Non-pigmented ciliary epithelial cell (primary cell): Measurements from ENCODE around the gene MSH5.
A peak's percentile ranks its signal among the peaks of the same experiment; 100 is the strongest.
"Not testable (repeated sequence)": the region's sequence is repeated elsewhere in the genome, so short reads cannot be mapped to it uniquely, and the experiment has no call there.

Experiments
- DNase-seq: peaks from one replicate; pipeline ENCODE4 v3.0.0-alpha.2; 2010; ENCODE audit warnings: low read depth

MSH5 gene

GRCh38 chr6:31739639-31740396, at the start of gene MSH5:
Gene MSH5 (plus strand): TSS chr6:31740005. CDS start chr6:31740467, 462 bp downstream.
- DNase-seq, result peak; percentile 97

GRCh38 chr6:31690231-31691077, 49.4 kb upstream of the MSH5 start:
- no peak for DNase-seq

- DNase-seq, result no peak
Measured at GRCh38 chr6:31691078-31691463, 48.7 kb upstream of the MSH5 start.

- DNase-seq, result no peak
Measured at GRCh38 chr6:31691564-31692108, 48.2 kb upstream of the MSH5 start.

DNA sequence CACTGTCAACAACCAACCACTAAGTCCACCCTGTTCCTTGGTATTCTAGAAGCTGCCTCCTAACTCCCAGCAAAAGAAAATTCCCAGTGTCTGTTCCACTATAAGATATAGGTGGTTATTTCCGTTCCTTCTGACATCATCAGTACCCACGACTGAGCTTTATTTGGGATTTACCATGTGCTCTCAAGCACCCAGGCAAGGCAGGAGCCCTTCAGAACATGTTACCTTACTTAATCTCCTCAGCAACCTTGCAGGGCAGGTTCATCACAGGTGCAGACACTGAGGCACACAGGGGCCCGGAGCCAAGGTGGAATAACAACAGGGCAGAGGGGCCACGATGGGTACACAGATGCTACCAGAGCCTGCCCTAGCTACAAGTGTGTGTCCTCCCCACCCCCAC, 47.5 kb upstream of the MSH5 start:
- DNase-seq, result no peak

DNA sequence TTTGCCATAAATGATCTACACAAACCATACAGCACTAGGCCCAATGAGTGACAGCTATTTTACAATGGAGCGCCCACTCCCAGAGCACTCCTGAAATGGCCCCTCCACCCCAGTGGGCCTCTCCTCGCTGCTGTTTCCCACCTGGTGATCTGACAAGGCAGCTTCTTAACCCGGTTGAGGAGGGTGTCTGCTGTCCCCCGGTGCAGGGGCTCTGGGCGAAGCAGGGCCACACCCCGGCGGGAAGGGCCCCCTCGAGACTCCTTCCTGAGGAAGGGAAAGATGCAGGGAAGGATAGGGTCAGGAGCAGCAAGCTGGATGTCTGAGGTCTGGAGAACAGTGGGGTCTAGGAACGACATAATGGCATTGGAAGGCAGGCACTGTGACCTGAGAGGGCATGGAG, 46.9 kb upstream of the MSH5 start:
- no peak for DNase-seq

DNA sequence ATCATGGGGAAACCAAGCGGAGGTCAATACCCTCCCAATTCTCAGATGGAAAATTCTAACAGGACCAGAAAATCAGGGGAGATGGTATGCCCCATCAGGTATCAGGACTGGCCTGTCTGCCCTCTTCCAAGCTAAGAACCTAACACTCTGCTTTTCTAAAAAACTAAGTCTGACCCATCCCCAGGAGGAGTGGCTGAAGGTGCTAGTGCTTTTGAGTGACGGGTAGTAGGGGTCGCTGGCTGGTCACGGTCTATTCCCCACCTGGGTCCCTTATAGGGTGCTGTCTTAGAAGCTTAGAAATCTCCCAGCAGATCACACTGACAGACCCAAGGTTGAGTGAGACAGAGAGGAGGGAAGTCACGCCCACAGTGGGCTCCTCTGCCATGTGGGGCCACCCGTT, 46.3 kb upstream of the MSH5 start:
- DNase-seq, result no peak

DNA sequence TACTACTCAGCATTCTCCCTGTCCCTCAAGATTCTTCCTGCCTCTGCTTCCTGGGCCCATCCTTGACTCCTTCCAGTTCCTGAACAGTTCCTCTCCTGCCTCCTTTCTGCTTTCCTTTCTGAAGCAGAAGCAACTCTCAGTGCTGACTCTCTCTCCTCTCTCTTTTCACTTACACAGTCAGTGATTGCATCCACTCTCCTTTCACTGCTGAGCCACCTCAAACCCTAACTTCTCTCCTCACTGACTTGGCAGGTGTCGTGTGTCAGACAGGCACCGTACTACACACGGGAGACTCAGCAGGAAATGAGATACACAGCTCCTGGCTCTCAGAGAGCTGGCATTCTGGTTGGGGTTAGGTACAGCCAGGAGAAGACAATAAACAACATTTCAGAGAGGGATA, 42.2 kb upstream of the MSH5 start:
- no peak for DNase-seq

DNA sequence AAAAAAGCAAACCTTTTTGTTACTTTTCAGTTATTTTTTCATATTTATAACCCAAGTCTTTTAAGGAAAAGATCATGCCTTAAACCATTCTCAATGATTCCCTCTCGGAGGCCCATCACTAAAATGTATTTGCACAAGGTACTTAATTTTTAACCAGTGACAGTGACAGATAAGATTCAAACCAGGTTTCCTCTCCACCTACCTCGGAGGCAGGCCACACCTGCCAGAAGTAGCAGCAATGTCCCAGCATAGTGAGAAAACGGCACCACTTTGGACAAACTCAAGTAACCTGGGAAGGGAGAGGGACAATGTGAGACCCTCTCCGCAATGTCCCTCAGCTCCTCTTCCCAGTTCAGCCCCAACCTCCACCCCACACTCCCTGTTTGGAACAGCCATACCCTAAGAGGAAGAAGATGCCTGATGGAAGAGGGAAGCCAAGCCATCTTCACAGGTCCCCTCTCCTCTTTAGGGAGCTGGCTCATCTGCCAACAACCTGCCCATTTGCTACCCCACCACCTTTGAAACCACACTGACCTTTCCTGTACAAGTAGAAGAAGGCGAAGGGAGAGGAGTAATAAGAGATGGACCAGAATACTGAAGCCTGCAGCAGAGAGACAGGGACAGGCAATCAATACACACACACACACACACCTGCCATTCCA, 38.9 kb upstream of the MSH5 start:
- DNase-seq, result no peak

- no peak for DNase-seq
Measured at GRCh38 chr6:31701666-31702404, 38.0 kb upstream of the MSH5 start.

- DNase-seq, result no peak
Measured at GRCh38 chr6:31702405-31702818, 37.4 kb upstream of the MSH5 start.

DNA sequence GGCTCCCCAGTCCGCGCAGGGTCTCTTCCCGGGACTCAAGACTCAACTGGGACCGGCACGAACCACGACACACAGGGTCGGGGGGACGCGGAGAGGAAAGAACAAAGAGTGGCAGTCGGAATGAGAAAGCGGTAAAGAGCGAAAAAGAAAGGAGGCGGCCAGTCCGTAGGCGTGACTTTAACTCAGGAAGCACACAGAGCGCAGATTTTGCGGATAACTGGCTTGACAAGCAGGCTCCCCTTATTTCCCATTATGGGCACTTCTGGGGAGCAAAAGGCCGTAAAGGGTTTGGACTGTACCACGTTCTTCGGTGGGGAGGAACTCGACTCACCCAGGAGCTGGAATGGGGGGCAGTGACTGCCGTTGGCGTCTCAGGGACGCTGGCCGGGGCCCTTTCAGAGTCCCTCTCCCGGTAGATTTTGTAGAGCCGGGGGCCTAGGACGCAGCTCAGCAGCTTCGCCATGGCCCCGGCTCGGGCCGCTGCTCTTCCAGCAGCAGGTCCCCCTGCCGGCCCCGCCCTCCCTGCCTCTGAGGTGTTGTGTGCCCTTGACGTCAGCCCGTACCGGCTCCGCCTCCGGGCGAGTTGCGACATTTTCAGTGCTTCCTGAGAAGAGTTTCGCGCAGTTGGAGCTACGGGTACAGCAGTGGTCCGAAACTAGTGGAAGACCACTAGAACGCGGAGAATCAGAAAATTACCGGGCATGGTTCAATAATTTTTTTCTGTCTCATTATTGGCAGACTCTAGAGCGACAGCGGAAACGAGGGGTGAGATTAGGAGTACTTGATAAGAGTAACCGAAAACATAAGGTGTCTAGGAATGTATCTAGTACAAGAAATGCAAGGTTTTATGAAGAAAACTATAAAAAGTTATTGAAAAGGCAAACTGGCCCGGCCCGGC, 36.7 kb upstream of the MSH5 start, which contains the start of gene ABHD16A:
TSS of gene ABHD16A (minus strand) at position 506 of the 898 bp plus-strand sequence. CDS start at position 463, 43 bp downstream.
- DNase-seq, result peak; percentile 91

GRCh38 chr6:31705931-31706330, 33.9 kb upstream of the MSH5 start:
- no peak for DNase-seq

DNA sequence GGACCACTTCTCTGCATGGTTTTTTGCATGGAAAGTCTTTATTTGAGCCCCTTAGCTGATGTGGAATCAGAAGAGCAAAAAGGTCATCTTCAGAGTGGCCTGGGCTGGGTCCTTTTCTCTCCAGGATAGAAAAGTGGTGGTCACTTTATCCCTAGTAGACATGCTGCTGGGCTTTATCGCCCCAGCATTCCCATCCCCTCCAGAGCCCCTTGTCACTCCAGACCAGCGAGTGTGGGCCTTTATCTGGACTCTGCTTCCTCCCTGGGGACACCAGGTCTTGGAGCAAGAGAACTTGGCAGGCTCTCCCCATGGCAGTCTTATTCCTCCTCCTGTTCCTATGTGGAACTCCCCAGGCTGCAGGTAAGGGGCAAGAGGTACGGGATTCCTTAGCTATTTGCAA, 33.2 kb upstream of the MSH5 start, which contains the start of gene LY6G6F:
TSS of gene LY6G6F (plus strand) at position 268 of the 400 bp plus-strand sequence. CDS start at position 309, 41 bp downstream.
- DNase-seq, result no peak

DNA sequence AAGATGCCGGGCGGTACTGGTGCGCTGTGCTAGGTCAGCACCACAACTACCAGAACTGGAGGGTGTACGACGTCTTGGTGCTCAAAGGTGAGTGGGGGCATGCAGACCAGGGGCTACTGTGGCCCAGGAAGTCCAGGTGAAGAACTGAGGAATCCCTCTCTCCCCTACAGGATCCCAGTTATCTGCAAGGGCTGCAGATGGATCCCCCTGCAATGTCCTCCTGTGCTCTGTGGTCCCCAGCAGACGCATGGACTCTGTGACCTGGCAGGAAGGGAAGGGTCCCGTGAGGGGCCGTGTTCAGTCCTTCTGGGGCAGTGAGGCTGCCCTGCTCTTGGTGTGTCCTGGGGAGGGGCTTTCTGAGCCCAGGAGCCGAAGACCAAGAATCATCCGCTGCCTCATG, 32.1 kb upstream of the MSH5 start:
- DNase-seq, result no peak

GRCh38 chr6:31708224-31708623, 31.6 kb upstream of the MSH5 start:
- no peak for DNase-seq

- DNase-seq, result not testable (repeated sequence)
Measured at GRCh38 chr6:31709157-31709556, 30.6 kb upstream of the MSH5 start.

- DNase-seq, result no peak
Measured at GRCh38 chr6:31710523-31711219, 29.1 kb upstream of the MSH5 start.

DNA sequence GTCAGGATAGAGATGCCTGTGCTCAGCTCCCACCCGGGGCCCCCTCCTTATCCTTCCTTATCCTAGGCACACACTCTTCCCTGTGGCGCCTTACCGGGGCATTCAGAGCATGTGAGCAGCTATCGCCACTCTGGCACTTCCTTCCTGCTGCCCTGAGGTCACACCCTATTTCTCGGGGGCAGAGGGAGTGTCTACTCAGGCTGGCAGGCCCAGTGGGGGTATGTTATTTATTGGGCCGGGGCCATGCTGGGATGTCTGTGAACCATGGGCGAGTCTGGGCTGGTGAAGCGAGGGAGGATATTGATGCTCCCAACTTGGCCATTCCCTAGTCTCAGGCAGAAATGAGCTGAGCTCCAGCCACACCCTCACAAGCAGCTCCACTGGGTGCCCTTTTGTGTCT, 28.6 kb upstream of the MSH5 start:
- DNase-seq, result no peak

DNA sequence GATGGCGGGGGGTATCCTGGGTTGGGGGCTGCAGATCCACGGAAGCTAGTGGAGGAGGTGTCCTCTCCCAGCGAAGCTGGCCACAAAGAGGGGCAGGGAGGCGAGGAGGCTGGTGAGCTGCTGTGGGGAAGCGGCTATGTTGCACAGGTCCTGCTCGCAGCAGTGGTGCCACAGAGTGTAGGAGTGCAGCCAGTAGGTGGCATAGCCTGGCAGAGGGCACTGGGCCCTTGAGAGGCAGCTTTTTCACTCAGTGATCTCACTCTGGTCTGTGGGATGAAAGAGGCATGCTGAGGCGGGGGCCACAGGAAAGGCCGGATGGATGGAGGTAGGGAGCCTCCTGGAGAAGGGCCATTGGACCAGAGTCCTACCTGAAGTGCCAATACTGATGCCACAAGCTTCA, 27.5 kb upstream of the MSH5 start:
- no peak for DNase-seq
